SK-N-SH (cell line): ENCODE data around the gene ALDH6A1.

ENCODE experiments used
- CTCF ChIP-seq: fragments of 200-600 bp; sonication (generic); IDR thresholded peaks from 2 replicates; pipeline ENCODE4 v1.6.1; 2017; ENCODE audit warnings: antibody characterized with exemption, mild to moderate bottlenecking, moderate library complexity
- EP300 ChIP-seq, 2 experiments: IDR thresholded peaks; 2 replicates each; pipeline versions ENCODE4 v1.4.0 to v1.6.1; 2012; ENCODE audit warnings: borderline replicate concordance in 1 of 2, low read depth in 1 of 2, low read length in 1 of 2
- EZH2phosphoT487 ChIP-seq: fragments of 200-600 bp; sonication (generic); IDR thresholded peaks from 2 replicates; pipeline ENCODE4 v1.6.1; 2017; ENCODE audit warnings: low read depth, mixed run types, mild to moderate bottlenecking, antibody characterized with exemption, moderate library complexity, borderline replicate concordance
- FOXJ3 ChIP-seq: sonication (generic); formaldehyde crosslinking; IDR thresholded peaks from 2 replicates; pipeline ENCODE4 v1.5.1; 2020; ENCODE audit warnings: mild to moderate bottlenecking, missing genetic modification reagents
- GABPA ChIP-seq: IDR thresholded peaks from 2 replicates; pipeline ENCODE4 v1.4.0; 2012; ENCODE audit warnings: low read depth, mild to moderate bottlenecking
- JUND ChIP-seq: IDR thresholded peaks from 2 replicates; pipeline ENCODE4 v1.4.0; 2012
- POLR2AphosphoS5 ChIP-seq: IDR thresholded peaks from 2 replicates; pipeline ENCODE4 v1.6.1; 2012; ENCODE audit warnings: low read depth, low read length
- RAD21 ChIP-seq: IDR thresholded peaks from 2 replicates; pipeline ENCODE4 v1.6.1; 2012; ENCODE audit warnings: mild to moderate bottlenecking, low read length
- RCOR1 ChIP-seq: fragments of 150-350 bp; IDR thresholded peaks from 2 replicates; pipeline ENCODE4 v1.6.1; 2017; ENCODE audit warnings: antibody characterized with exemption, low read length
- RFX5 ChIP-seq: IDR thresholded peaks from 2 replicates; pipeline ENCODE4 v1.6.1; 2012; ENCODE audit warnings: mild to moderate bottlenecking, improper control_type of control experiment, low read length
- RXRA ChIP-seq: IDR thresholded peaks from 2 replicates; pipeline ENCODE4 v1.4.0; 2012; ENCODE audit warnings: low read depth, mild to moderate bottlenecking, borderline replicate concordance
- SIN3A ChIP-seq: IDR thresholded peaks from 2 replicates; pipeline ENCODE4 v1.6.1; 2012; ENCODE audit warnings: low read depth, mild to moderate bottlenecking, low read length, moderate library complexity, borderline replicate concordance
- ZBTB33 ChIP-seq: IDR thresholded peaks from 2 replicates; pipeline ENCODE4 v1.4.0; 2012; ENCODE audit warnings: low read depth, borderline replicate concordance

DNA sequence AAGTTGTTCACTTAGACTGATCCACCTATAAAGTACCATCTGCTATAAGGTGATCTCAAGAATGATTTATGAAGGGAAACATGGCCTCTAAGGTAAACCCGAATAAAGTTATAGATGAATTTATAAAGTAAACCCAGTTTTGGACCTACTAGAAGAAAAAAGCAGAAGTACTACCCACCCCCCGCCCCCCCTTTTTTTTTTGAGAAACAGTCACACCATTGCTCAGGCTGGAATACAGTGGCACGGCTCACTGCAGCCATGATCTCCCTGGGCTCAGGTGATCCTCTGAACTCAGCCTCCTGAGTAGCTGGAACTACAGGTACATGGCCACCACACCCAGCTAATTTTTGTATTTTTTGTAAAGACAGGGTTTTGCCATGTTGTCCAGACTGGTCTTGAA, 69.1 kb downstream of the ALDH6A1 start:
- TF ChIP-seq CTCF (no peak), JUND (no peak), RCOR1 (no peak), RAD21 (no peak), POLR2AphosphoS5 (no peak), RFX5 (no peak), FOXJ3 (CRISPR knock-in tag) (no peak), EZH2phosphoT487 (no peak), SIN3A (no peak), ZBTB33 (no peak), EP300 (IDR thresholded peaks at IDR 0.05; ENCODE audit: borderline replicate concordance in 1 of 2, low read depth in 1 of 2, low read length in 1 of 2) (no peak), RXRA (no peak), GABPA (no peak)
